ENCODE results near the gene PDK1. TPM values are rescaled to one million over a fixed set of nuclear protein-coding genes. Genes with fewer than 3 reads are reported as not detected.

PDK1 gene
- 10 to 100 TPM; 11.6 to 16.5 (median 14.7) TPM for total RNA-seq
- long read RNA-seq, donor 1, partial matches to known transcripts: 2 of 8 reads
- long read RNA-seq, donor 1, other reads (novel, unspliced or antisense): 5 of 8 reads
- long read RNA-seq, donor 2, partial matches to known transcripts: 1 of 5 reads
- long read RNA-seq, donor 2, other reads (novel, unspliced or antisense): 3 of 5 reads

DNA sequence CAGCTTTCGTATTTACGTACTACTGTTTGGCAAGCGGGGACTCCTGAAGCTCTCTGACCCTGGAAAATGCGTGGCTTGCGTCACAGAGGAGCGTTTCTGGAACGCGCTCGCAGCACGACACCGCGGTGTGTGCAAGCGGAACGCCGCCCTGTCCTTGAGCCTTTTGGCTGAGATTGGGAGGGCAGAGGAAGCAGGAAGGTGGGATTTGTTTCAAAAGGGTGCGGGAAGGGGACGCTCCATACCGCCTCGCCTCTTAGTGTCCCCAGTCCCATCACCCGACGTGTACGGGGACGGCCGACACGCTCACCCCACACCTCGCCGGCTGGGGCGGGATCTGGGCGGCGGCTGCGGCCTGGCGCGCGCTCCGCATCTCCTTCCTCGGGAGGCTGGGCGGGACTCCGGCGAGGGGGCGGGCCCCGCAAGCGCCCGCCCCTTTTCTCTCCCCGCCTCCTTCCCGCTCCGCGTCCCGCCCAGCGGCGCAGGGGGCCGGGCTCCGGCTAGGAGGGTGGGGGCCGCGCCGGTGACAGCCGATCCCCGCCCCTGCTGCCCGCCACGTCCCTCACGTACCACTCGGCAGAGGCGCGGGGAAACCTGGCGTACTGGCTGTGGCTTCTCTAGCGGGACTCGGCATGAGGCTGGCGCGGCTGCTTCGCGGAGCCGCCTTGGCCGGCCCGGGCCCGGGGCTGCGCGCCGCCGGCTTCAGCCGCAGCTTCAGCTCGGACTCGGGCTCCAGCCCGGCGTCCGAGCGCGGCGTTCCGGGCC, at the start of gene PDK1:
TSS of gene PDK1 (plus strand) at position 569 of the 762 bp plus-strand sequence. CDS start at position 630, 61 bp downstream.
- DNase-seq: peak; percentile 89 to 95 (median 94)
- TF ChIP-seq, protein P1, sequence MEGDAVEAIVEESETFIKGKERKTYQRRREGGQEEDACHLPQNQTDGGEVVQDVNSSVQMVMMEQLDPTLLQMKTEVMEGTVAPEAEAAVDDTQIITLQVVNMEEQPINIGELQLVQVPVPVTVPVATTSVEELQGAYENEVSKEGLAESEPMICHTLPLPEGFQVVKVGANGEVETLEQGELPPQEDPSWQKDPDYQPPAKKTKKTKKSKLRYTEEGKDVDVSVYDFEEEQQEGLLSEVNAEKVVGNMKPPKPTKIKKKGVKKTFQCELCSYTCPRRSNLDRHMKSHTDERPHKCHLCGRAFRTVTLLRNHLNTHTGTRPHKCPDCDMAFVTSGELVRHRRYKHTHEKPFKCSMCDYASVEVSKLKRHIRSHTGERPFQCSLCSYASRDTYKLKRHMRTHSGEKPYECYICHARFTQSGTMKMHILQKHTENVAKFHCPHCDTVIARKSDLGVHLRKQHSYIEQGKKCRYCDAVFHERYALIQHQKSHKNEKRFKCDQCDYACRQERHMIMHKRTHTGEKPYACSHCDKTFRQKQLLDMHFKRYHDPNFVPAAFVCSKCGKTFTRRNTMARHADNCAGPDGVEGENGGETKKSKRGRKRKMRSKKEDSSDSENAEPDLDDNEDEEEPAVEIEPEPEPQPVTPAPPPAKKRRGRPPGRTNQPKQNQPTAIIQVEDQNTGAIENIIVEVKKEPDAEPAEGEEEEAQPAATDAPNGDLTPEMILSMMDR (IDR thresholded peaks at IDR 0.05): no peak
- H3K36me3 ChIP-seq (ENCODE audit: low read depth): no peaks in the 10 kb centered on the region
- intact Hi-C loops (cut with DNase I, micrococcal nuclease): no loop called here
- H3K4me3 ChIP-seq: peak within 1 kb of the TSS; percentile 87
- H3K9me3 ChIP-seq: no peaks in the 10 kb centered on the region
- peak; percentile 98 for ATAC-seq
- peaks cover 7% of the 10 kb centered on the region for H3K4me1 ChIP-seq (ENCODE audit: low read depth)

DNA sequence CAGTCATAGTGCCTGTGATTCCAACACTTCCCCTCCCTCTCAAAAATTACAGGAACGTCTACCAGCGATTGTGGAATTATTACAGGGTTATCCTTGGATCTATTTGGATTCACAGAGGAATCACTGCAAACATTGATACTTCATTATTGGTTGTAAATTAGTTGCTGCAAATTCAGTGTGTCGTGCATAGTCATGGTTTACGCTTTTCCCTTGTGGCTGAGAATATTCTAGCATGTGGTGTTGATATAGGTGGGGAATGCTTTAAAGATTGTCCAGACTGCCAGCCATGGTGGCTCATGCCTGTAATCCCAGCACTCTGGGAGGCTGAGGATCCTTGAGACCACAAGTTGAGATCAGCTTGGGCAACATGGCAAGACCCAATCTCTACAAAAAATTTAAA, 48.7 kb upstream of the PDK1 start:
- TF ChIP-seq, protein P1 (IDR thresholded peaks at IDR 0.05): no peak
- ATAC-seq: no peak
- intact Hi-C loops (cut with DNase I, micrococcal nuclease): no loop called here

DNA sequence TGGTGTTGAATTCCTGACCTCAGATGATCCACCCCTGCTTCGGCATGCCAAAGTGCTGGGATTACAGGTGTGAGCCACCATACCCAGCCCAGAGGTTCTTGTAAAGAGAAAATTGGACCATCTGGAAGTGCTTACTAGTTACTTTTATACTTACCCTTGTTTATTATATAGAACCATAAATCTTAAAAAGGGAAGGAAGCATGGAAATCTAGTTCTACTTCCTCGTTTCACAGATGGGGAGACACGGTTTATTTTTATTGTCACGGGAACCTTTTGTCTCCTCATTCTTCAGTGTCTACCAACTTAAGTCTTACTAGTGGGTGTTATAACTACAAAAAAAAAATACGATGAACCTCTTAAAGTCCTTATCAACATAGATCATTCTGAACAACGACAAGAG, 45.8 kb upstream of the PDK1 start:
- Histone ChIP-seq H3K4me3 (no peak overlapping the region), H3K9me3 (peaks cover 20% of the 10 kb centered on the region), H3K36me3 (ENCODE audit: low read depth) (no peaks in the 10 kb centered on the region), H3K4me1 (ENCODE audit: low read depth) (no peaks in the 10 kb centered on the region)
- intact Hi-C loops (cut with DNase I, micrococcal nuclease): no loop called here
- ATAC-seq (peak; percentile 56), DNase-seq (no peak)
- TF ChIP-seq, protein P1 (IDR thresholded peaks at IDR 0.05): no peak

More for the DNA sequence above, 48.7 kb upstream of the PDK1 start:
- no peak overlapping the region for H3K4me3 ChIP-seq
- H3K9me3 ChIP-seq: peaks cover 7% of the 10 kb centered on the region
- no peaks in the 10 kb centered on the region for H3K4me1 ChIP-seq (ENCODE audit: low read depth)
- H3K36me3 ChIP-seq (ENCODE audit: low read depth): no peaks in the 10 kb centered on the region
- DNase-seq: no peak

DNA sequence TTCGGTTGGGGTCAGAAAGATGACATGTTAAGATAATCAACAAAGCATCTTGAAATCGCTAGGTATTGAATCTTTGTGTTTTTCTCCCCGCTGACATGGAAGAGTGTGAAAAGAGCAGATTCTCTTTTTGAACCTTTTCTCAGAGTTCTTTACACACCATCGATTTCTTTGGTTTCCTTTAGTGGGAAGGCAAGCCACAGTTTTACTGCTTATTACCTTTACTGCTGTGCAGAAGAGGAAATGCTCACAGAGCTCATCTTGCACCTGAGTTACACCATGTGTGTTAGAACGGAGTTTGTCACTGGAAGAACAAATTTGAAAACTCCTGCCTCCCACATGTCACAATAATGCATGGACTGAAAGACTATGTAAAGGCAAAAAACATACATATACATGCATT, 45.3 kb upstream of the PDK1 start:
- ATAC-seq (no peak), DNase-seq (no peak)
- intact Hi-C loops (cut with DNase I, micrococcal nuclease): no loop called here
- Histone ChIP-seq H3K4me1 (ENCODE audit: low read depth) (no peaks in the 10 kb centered on the region), H3K9me3 (peaks cover 20% of the 10 kb centered on the region), H3K36me3 (ENCODE audit: low read depth) (no peaks in the 10 kb centered on the region), H3K4me3 (no peak overlapping the region)
- TF ChIP-seq, protein P1 (IDR thresholded peaks at IDR 0.05): no peak

DNA sequence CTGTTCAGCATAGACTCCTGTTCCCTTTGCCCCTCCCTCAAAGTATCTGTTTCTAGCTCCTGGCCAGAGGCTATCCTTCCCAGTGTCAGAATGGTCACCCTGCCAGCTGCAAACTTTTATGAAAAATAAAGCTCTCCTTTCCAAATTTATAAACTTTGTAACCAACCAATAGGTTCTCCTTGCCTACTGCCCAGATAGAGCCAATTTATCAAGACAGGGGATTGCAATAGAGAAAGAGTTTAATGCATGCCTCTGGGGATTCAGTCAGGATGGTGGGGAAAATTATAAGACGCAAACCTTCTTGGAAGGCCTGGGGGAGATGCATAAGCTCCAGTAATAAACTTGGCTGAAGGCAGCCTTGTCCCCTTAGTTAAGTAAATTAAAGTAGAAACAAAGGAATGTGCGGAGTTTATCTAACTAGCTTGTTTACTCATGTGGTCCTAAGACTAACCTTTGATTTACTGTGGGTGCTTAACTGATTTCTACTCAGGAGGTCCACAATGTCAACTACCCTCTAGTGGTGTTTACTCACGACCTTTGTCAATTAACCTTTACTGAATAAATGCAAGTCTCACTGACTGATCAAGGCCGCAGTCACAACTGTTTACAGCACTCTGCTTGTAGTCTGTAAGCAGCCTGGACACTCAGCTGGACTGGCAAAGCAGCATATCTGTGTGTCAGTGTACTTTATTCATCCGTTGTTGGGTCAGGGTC, 42.9 kb upstream of the PDK1 start:
- H3K4me3 ChIP-seq: no peak overlapping the region
- intact Hi-C loops (cut with DNase I, micrococcal nuclease): no loop called here
- H3K36me3 ChIP-seq (ENCODE audit: low read depth): no peaks in the 10 kb centered on the region
- H3K4me1 ChIP-seq (ENCODE audit: low read depth): no peaks in the 10 kb centered on the region
- peaks cover 20% of the 10 kb centered on the region for H3K9me3 ChIP-seq
- no peak for DNase-seq
- TF ChIP-seq, protein P1 (IDR thresholded peaks at IDR 0.05): no peak
- ATAC-seq: no peak
